NCI-H187 (cell line): Measurements from ENCODE around the gene DOCK3.
"Not testable (repeated sequence)": the region's sequence is repeated elsewhere in the genome, so short reads cannot be mapped to it uniquely, and the experiment has no call there.

Experiments
- DNase-seq, 2 experiments: peaks; one replicate each; lab custom pipeline; 2025; lab: John Stamatoyannopoulos, UW

DOCK3 gene

GRCh38 chr3:50983887-50984286, 309.2 kb downstream of the DOCK3 start:
- no peak for DNase-seq

- DNase-seq, result no peak
Observed at GRCh38 chr3:50985893-50986292, 311.2 kb downstream of the DOCK3 start.

- DNase-seq, result no peak
Observed at GRCh38 chr3:50986726-50987125, 312.0 kb downstream of the DOCK3 start.

- DNase-seq, result no peak
Observed at GRCh38 chr3:50994537-50994936, 319.8 kb downstream of the DOCK3 start.

- DNase-seq, result no peak
Observed at GRCh38 chr3:50995085-50995824, 320.5 kb downstream of the DOCK3 start.

DNA sequence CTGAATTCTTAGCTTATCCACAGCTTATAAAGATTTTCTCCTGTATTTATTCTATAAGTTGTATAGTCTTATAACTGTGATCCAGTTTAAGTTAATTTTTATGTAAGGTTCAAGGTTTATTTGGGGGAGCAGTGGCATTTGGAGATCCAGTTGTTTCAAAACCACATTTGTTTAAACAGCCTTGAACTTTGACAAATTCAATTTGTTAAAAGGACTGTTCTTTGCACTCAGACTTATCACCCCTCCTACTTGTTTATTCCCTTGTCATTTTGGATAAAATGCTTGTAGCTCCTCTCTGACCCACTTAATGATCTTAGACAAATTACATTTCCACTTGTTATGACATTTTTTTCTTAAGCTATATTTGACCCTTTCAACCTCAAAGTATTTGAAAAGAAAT, 327.8 kb downstream of the DOCK3 start:
- no peak for DNase-seq

DNA sequence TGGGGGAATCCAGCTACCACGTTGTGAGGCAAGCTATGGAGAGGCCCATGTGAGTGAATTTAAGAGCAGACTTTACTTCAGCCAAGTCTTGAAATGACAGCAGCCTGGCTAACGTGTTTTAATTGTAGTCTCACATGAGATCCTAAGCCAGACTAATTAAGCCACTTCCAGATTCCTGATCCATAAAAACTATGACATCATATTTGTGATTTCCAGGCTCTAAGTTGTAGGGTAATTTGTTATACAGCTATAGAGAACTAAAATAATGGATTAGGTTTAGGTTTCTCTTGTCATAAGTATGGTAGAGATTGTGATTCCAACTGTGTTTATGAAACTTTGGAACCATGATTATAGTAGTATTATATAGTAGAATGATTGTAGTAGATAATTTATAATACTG, 329.5 kb downstream of the DOCK3 start:
- no peak for DNase-seq

DNA sequence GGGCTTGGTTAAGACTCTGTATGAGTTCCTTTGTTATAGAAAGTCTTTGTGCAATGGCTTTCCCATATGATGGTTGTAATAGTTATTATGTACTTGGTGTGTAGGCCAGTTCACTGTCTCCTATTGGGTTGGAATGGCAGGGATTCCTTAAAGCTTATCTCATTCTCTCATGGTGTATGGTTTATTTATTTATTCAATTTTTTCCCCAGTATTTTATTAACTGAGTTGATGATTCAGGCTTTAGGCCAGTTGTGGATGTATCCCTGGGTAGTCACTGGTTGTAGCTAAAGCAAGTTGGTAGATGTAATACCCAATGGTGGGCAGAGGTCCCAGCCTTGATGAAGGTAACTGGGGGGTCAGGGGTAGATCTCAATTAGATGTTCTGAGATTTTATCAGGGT, 349.4 kb downstream of the DOCK3 start:
- DNase-seq, result no peak

- no peak for DNase-seq
Observed at GRCh38 chr3:51024765-51025632, 350.3 kb downstream of the DOCK3 start.

DNA sequence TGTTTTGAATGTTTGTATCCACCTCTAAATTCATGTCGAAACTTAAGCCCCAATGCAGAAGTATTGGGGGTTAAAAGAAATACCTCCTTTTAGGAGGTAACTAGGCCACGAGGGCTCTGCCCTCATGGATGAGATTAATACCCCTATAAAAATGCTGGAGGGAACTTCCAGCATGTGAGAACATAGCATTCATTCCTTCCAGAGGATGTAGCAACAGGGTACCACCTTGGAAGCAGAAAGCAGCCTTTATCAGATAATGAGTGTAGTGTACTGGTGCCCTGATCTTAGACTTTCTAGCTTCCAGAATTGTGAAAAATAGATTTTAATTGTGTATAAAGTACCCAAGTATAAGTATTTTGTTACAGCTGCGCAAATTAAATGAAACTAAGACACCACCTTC, 356.9 kb downstream of the DOCK3 start:
- no peak for DNase-seq

- no peak for DNase-seq
Observed at GRCh38 chr3:51035630-51036029, 360.9 kb downstream of the DOCK3 start.

DNA sequence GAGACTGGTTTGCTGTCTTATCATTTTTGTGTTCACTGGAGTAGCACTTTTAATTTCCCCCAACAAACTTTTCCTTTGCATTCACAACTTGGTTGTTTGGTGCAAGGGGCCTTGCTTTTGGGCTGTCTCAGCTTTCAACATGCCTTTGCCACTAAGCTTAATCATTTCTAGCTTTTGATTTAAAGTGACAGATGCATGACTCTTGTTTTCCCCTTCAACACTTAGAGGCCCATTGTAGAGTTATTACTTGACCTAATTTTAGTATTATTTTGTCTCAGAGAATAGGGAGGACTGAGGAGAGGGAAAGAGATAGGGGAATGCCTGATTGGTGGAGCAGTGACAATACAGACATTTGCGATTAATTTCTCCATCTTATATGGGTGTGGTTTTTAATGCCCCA, 370.3 kb downstream of the DOCK3 start:
- DNase-seq, result no peak

DNA sequence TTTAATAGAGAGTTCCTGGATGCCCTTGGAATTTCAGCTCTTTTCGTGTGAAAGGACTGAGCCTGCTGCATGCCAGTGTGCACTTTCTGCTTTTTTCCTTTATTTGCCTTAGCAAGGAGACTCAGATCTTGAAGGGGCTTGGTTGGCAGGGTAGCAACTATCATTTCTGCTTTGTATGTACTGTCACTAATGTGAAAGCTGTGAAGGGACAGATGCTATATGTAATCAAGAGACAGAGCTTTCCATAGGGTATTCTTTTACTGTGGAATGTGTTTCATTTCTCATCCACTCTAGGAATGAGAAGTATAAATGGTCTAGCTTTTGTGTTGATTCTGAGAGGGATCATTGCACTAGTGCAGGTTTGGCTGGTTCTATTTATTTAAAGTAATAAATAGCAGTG, 377.8 kb downstream of the DOCK3 start:
- DNase-seq, result no peak

- DNase-seq, result no peak
Observed at GRCh38 chr3:51057121-51057520, 382.4 kb downstream of the DOCK3 start.

GRCh38 chr3:51063053-51063452, 388.3 kb downstream of the DOCK3 start:
- DNase-seq, result no peak

- no peak for DNase-seq
Observed at GRCh38 chr3:51075221-51075775, 400.6 kb downstream of the DOCK3 start.

- no peak for DNase-seq
Observed at GRCh38 chr3:51082363-51082762, 407.6 kb downstream of the DOCK3 start.

DNA sequence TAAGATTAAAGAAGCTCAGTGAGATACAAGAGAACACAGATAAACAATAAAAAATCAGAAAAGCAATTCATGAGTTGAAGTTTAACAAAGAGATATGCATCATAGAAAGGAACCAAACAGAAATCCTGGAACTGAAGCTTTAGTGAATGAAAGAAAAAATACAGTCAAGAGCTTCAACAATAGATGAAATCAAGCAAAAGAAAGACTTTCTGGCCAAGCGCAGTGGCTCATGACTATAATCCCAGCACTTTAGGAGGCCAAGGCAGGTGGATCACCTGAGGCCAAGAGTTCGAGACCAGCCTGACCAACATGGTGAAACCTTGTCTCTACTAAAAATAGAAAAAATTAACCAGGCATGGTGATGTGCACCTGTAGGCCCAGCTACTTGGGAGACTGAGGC, 408.8 kb downstream of the DOCK3 start:
- no peak for DNase-seq

DNA sequence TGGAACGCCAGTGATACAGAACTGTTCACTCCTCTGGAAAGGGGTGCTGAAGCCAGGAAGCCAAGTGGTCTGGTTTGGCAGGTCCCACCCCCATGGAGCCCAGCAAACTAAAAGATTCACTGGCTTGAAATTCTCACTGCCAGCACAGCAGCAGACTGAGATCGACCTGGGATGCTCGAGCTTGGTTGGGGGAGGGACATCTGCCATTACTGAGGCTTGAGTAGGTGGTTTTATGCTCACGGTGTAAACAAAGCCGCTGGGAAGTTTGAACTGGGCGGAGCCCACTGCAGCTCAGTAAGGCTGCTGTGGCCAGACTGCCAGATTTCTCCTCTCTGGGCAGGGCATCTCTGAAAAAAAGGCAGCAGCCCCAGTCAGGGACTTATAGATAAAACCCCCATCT, 417.4 kb downstream of the DOCK3 start:
- DNase-seq, result not testable (repeated sequence)

DNA sequence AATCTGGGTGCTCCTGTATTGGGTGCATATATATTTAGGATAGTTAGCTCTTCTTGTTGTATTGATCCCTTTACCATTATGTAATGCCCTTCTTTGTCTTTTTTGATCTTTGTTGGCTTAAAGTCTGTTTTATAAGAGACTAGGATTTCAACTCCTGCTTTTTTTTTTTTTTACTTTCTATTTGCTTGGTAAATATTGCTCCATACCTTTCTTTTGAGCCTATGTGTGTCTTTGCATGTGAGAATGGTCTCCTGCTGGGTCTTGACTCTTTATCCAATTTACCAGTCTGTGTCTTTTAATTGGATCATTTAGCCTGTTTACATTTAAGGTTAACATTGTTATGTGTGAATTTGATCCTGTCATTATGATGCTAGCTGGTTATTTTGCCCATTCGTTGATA, 420.1 kb downstream of the DOCK3 start:
- DNase-seq, result not testable (repeated sequence)

- DNase-seq, result no peak
Observed at GRCh38 chr3:51099794-51100535, 425.2 kb downstream of the DOCK3 start.

- DNase-seq, result no peak
Observed at GRCh38 chr3:51100536-51100851, 425.8 kb downstream of the DOCK3 start.

DNA sequence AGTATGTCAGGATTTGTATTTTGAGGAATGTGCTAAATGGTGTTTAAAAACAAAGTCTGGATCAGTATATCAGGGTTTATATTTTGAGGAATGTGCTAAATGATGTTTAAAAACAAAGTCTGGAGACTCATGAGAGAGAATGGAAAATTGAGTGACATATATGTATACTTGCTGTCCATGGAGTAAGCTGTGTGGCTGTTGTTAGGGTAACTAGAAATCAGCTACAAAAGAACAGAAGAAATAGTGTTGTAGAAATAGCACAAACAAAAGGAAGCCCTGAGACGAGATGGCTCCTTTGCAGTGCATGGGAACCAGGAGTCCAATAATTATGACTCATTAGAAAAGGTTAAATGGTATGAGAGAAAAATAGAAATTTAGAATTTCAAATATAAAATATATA, 427.7 kb downstream of the DOCK3 start:
- DNase-seq, result no peak
